NCI-H1092 (cell line): Measurements from ENCODE around the gene ADD3.

Source experiments
- DNase-seq: peaks from one replicate; lab custom pipeline; 2025; lab: John Stamatoyannopoulos, UW

Gene ADD3

GRCh38 chr10:110153396-110153795 lies 145.6 kb downstream of the ADD3 start:
- no peak for DNase-seq

GRCh38 chr10:110156046-110156445 lies 148.3 kb downstream of the ADD3 start:
- no peak for DNase-seq

GRCh38 chr10:110158051-110159005 lies 150.5 kb downstream of the ADD3 start:
- DNase-seq, result no peak

- DNase-seq, result no peak
These were observed 152.3 kb downstream of the ADD3 start for GRCh38 chr10:110160081-110160480.

GRCh38 chr10:110160522-110160921 lies 152.7 kb downstream of the ADD3 start:
- no peak for DNase-seq

- no peak for DNase-seq
These were observed 155.0 kb downstream of the ADD3 start for GRCh38 chr10:110162741-110163145.

GRCh38 chr10:110163192-110163773 lies 155.5 kb downstream of the ADD3 start:
- DNase-seq, result no peak

- no peak for DNase-seq
These were observed 156.1 kb downstream of the ADD3 start for GRCh38 chr10:110163841-110164240.

GRCh38 chr10:110165239-110165638 lies 157.5 kb downstream of the ADD3 start:
- no peak for DNase-seq

GRCh38 chr10:110167149-110167548 lies 159.4 kb downstream of the ADD3 start:
- DNase-seq, result no peak

GRCh38 chr10:110168601-110169481 lies 161.1 kb downstream of the ADD3 start:
- DNase-seq, result no peak

- DNase-seq, result no peak
These were observed 161.8 kb downstream of the ADD3 start for GRCh38 chr10:110169586-110169985.

GRCh38 chr10:110170142-110170971 lies 162.6 kb downstream of the ADD3 start:
- no peak for DNase-seq

GRCh38 chr10:110171032-110171431 lies 163.2 kb downstream of the ADD3 start:
- no peak for DNase-seq

GRCh38 chr10:110172155-110172554 lies 164.4 kb downstream of the ADD3 start:
- DNase-seq, result no peak

GRCh38 chr10:110174201-110174600 lies 166.4 kb downstream of the ADD3 start:
- peak; percentile 19 for DNase-seq

GRCh38 chr10:110174816-110175215 lies 167.0 kb downstream of the ADD3 start:
- DNase-seq, result no peak

- DNase-seq, result no peak
These were observed 167.6 kb downstream of the ADD3 start for GRCh38 chr10:110175406-110175805.

GRCh38 chr10:110176141-110177030 lies 168.6 kb downstream of the ADD3 start:
- DNase-seq, result no peak

- DNase-seq, result no peak
These were observed 171.4 kb downstream of the ADD3 start for GRCh38 chr10:110179220-110179619.
